Ectodermal cell (in vitro differentiated cells): ENCODE data around the gene SDK1.

ENCODE experiments used
- H3K27ac ChIP-seq: 2 replicates; pipeline ENCODE4 v1.7.0; 2013; ENCODE audit warnings: mild to moderate bottlenecking, low read depth, low read length; ENCODE audit not compliant: insufficient read depth, poor library complexity, severe bottlenecking
- H3K27me3 ChIP-seq: 2 replicates; pipeline ENCODE4 v1.7.0; 2013; ENCODE audit warnings: mild to moderate bottlenecking, low read length; ENCODE audit not compliant: insufficient read depth, control insufficient read depth, poor library complexity, severe bottlenecking
- H3K36me3 ChIP-seq: one replicate; pipeline ENCODE4 v1.7.0; 2013; ENCODE audit warnings: low read length; ENCODE audit not compliant: control insufficient read depth, insufficient read depth
- H3K4me1 ChIP-seq: one replicate; pipeline ENCODE4 v1.7.0; 2013; ENCODE audit warnings: low read length; ENCODE audit not compliant: control insufficient read depth, insufficient read depth
- H3K4me3 ChIP-seq: 2 replicates; pipeline ENCODE4 v1.7.0; 2013; ENCODE audit warnings: low read depth, low read length, control low read depth; ENCODE audit not compliant: insufficient read depth
- H3K9me3 ChIP-seq: 2 replicates; pipeline ENCODE4 v1.7.0; 2013; ENCODE audit warnings: mild to moderate bottlenecking, low read length, moderate library complexity; ENCODE audit not compliant: control insufficient read depth
- WGBS, 2 experiments: methylation state at CpG; one replicate each; pipeline ENCODE4 v1.1.7; 2013; ENCODE audit warnings: missing lambda C conversion rate in 2 of 2; 5-methylcytosine and 5-hydroxymethylcytosine counted together

SDK1 gene

DNA sequence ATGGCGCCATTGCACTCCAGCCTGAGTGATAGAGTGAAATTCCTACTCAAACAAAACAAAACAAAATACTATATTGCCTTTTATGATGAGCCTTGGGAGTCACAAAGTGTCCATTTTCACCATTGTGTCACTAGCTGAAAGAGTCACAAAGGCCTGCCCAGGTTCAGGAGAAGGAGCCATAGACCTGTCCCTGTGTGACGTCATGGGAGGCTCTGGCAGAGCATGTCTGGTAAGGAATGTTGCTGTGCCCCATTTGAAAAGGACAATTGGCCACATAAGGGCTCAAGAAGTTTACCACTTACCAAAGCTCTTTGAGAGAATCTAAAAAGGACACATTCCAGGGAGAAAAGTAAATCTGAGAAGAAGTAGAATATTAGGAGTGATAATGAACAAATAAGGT, 367.7 kb downstream of the SDK1 start:
- Histone ChIP-seq H3K4me1 (no peaks in the 10 kb centered on the region), H3K4me3 (no peak overlapping the region), H3K9me3 (no peaks in the 10 kb centered on the region), H3K27ac (no peak overlapping the region), H3K27me3 (no peaks in the 10 kb centered on the region), H3K36me3 (no peaks in the 10 kb centered on the region)
- 97 to 98% methylated on average over 2 of the region's 2 CpGs for WGBS, 2 experiments

DNA sequence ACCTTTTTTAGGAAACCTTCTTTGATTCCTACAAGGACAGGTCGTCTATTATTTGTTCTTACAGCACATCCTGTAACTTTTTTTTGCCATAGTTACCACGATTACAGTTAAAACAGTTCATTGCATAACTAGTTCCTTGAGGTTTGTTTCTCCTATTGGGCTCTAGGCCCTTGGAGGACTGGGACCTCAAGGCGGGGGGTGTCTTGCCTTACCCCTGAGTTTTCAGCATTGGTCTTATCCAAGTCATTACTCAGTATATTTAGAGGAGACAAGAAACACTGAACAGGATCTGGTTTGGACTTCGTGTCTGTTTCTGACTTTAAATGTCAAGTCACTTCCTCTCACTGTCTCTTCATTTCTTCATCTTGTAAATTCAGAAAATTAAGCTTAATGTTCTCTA, 369.8 kb downstream of the SDK1 start:
- Histone ChIP-seq H3K9me3 (no peaks in the 10 kb centered on the region), H3K27ac (no peak overlapping the region), H3K4me3 (no peak overlapping the region), H3K4me1 (no peaks in the 10 kb centered on the region), H3K36me3 (no peaks in the 10 kb centered on the region), H3K27me3 (no peaks in the 10 kb centered on the region)
- 91 to 92% methylated on average over 4 of the region's 4 CpGs for WGBS, 2 experiments

DNA sequence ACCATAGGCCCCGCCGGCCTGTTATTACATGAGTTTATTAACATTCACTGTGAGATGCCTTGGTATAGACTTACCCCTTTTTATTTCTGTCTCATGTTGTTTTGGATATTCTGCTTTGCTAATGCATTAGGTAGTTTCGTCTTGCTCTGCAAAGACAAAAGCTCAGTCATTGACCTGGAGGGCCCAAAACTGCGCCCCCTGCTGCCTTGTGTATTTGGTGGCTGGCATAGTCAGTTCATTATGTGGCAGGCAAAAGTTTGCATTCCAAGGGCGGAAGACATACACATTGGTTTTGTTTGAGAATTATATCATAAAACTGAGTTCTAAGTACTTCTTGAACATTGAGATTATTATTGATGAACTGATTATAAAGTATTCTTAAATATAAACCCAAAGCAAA, 372.5 kb downstream of the SDK1 start:
- Histone ChIP-seq H3K9me3 (no peaks in the 10 kb centered on the region), H3K4me3 (no peak overlapping the region), H3K27me3 (no peaks in the 10 kb centered on the region), H3K4me1 (no peaks in the 10 kb centered on the region), H3K36me3 (no peaks in the 10 kb centered on the region), H3K27ac (no peak overlapping the region)
- 57 to 66% methylated on average over 4 to 5 of the region's 5 CpGs for WGBS, 2 experiments

DNA sequence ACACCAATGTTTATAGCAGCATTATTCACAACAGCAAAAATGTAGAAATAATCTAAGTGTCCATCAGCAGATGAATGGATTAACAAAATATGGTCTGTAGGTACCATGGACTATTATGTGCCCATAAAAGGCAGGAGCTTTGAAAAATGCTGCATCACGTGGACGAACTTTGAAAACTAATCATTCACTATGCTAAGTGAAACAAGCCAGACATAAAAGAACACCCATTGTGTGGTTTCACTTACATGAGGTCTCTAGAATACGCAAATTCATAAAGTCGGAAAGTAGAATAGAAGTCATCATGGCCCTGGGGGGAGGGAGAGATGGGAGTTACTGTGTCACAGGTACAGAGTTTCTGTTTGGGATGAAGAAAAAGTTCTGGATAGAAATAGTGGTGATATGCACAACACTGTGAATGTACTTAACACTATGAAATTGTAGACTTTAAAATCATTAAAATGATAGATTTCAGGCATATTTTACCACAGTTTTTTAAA, 377.3 kb downstream of the SDK1 start:
- whole genome bisulfite sequencing, 2 experiments = 90 to 98% methylated on average over 4 of the region's 4 CpGs
- H3K4me1 ChIP-seq = no peaks in the 10 kb centered on the region
- H3K27me3 ChIP-seq = no peaks in the 10 kb centered on the region
- H3K9me3 ChIP-seq = no peaks in the 10 kb centered on the region
- H3K4me3 ChIP-seq = no peak overlapping the region
- H3K27ac ChIP-seq = no peak overlapping the region
- H3K36me3 ChIP-seq = no peaks in the 10 kb centered on the region

DNA sequence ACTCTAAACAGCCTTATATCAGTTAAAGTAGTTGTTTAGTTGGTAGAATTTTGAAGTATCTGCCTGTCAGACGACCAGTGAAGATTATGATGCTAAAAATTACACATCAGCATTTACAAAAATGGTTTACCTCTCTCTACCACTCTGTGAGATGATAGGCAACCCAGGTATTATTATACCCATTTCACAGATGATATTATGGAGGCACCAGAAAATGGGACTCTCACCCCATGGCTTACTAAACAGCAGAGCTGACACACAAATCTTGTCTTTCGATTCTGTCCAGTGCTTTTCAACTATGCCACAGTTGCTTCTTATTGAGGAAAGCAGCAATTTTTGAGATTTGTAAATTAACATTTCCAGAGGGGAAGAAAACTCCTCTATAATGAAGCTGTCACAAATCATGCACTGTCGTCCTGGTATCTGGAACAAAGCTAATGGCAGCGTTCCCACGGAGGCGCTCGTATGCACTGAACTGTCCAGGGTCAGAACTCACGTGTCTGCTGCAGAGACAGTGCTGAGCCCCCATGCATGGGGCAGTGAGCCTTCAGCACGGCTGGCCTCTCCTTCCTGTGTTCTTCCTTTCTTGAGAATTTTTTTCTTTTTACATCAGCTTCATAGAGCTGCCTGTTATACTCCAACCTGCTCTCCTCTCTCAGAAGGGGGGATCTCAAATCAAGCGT, 381.1 kb downstream of the SDK1 start:
- Histone ChIP-seq H3K27me3 (no peaks in the 10 kb centered on the region), H3K9me3 (no peaks in the 10 kb centered on the region), H3K36me3 (no peaks in the 10 kb centered on the region), H3K27ac (no peak overlapping the region), H3K4me1 (peaks cover 8% of the 10 kb centered on the region), H3K4me3 (no peak overlapping the region)
- 75 to 76% methylated on average over 9 to 10 of the region's 10 CpGs for WGBS, 2 experiments

DNA sequence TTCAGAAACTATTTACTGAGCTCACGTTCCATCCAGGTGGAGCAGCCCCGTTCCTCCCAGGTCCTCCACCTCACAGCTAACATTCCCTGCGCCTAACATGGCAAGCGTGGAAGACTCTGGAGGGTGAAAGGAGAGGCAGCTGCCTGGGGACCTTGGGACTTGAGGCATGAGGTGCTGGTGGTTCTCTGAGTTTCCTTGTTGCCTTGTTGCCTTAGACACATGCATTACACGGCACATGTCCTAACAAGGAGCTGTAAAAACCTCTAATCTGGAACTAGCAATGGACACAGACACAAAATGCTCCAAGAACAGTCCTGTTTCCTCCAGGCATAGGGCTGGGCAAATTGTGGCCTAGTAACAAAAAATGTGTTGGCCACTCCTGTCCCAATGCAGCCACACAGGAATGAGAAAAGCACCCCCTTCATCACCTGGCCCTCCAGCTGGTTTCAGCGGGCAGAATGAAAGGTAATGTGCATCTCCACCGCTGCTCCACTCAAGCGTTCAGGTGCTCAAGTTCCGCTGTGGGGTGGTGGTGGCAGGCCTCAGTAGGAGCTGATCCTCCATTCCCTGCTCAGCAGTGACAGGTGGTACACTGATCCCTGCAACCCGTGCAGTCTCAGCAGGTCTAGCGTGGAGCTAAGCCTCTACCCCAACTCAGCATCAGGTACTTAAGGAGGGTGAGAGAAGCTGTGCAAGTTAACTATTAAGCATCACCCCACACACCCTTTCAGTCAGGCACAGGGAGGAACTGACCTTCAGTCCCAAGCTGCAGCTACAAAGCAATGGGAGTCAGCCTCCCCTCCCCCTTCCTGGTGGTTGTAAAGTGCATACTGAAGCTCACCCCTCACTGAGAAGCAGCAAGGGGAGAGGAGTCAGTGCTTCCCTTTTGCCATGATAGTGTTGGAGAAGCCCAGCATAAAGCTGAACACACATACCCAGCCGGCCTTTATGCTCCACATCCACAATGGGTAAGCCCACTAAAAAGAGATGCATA, 382.8 kb downstream of the SDK1 start:
- Histone ChIP-seq H3K36me3 (no peaks in the 10 kb centered on the region), H3K4me1 (peaks cover 8% of the 10 kb centered on the region), H3K9me3 (no peaks in the 10 kb centered on the region), H3K27me3 (no peaks in the 10 kb centered on the region), H3K27ac (no peak overlapping the region), H3K4me3 (no peak overlapping the region)
- 66 to 67% methylated on average over 11 to 12 of the region's 12 CpGs for WGBS, 2 experiments

DNA sequence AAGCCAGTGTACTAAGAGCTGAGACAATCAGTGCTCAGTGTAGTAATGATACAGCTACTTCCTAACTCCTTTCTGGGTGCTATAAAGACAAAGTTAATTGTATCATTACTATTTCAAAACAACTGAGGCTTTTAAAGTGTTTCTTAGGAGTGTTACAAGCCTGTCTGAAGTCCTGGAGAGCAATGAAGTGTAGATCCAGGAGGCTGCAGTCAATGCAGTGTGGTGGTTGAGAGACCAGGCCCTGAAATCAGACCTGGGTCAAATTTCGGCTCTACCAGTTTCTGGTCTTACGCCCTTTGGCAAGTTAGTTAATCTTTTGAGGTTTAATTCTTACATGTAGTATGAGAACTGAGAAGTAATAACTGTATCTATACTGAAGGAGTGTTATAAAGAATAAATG, 387.0 kb downstream of the SDK1 start:
- Histone ChIP-seq H3K4me1 (peaks cover 8% of the 10 kb centered on the region), H3K27me3 (no peaks in the 10 kb centered on the region), H3K27ac (no peak overlapping the region), H3K36me3 (no peaks in the 10 kb centered on the region), H3K4me3 (no peak overlapping the region), H3K9me3 (no peaks in the 10 kb centered on the region)
- WGBS, 2 experiments = 46 to 47% methylated on average over 2 of the region's 2 CpGs

DNA sequence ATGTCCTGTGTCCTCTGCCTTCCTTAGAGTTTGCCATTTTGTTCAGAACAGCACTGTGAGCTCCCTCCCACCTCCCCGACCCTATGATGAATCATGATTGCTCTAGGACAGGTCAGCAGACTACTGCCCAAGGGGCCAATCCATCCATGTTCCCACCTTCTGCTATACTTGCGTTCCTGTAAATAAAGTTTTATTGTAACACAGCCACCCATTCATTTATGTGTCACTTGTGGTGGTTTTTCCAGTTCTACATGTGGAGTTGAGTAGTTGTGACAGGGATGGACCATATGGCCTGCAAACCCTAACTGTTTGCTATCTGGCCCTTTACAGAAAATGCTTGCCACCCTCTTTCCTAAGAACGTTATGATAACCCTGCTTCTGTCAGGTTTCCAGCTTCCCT, 387.8 kb downstream of the SDK1 start:
- WGBS, 2 experiments = 95% methylated on average over 3 of the region's 3 CpGs

DNA sequence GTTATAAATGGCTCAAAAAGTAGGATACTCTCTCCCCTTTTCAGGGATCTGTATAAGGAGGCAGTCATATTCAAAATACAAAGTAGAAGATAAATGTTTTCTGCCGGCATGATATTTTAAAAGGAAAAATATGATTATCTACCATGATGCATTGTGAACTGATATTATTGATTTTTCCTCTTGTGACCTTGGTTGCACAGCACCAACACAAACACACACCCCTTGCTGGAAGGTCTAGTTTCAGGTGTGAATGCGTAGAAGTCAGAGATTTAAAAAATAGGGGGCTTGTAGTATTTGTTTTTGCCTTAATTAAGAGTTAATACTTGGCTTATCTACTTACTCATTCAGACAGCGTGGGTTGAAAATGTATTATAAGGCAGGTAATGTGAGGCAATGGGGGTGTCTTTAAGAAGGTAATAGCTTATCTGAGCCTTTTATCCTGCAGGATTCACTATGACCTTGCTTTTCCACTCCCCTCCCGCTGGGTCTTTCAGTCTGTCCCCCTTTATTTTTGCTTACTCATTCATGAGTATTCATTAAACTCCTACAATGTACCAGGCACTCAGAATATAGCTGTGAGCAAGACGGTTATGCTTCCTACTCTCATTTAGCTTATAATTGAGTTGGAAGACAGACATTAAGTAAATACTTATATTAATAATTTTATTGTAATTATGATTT, 390.6 kb downstream of the SDK1 start:
- H3K4me3 ChIP-seq = no peak overlapping the region
- no peak overlapping the region for H3K27ac ChIP-seq
- no peaks in the 10 kb centered on the region for H3K9me3 ChIP-seq
- no peaks in the 10 kb centered on the region for H3K36me3 ChIP-seq
- WGBS, 2 experiments = 64 to 74% methylated on average over 3 to 4 of the region's 5 CpGs
- H3K4me1 ChIP-seq = no peaks in the 10 kb centered on the region
- H3K27me3 ChIP-seq = no peaks in the 10 kb centered on the region

More for the DNA sequence above, 387.8 kb downstream of the SDK1 start:
- H3K4me3 ChIP-seq = no peak overlapping the region
- H3K4me1 ChIP-seq = peaks cover 5% of the 10 kb centered on the region
- no peak overlapping the region for H3K27ac ChIP-seq
- H3K9me3 ChIP-seq = no peaks in the 10 kb centered on the region
- H3K36me3 ChIP-seq = no peaks in the 10 kb centered on the region
- no peaks in the 10 kb centered on the region for H3K27me3 ChIP-seq

DNA sequence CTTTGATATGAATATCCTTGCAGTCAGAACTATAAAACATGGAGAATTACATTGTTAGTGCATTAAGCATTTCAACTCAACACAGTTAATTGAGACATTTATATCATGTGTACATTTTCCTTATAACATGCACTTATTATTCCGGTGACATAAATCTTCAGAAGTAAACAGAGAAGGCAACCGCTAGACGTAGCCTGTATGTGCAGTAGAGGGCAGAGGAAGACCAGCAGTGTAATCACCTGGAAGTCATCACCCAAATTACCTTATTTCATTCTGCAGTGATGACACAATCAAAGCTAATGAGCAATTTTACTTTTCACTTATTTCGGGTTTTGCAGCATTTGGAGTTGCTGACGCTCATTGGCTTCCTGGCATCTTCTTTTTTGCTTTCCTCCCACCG, 394.6 kb downstream of the SDK1 start:
- 86 to 91% methylated on average over 6 of the region's 6 CpGs for WGBS, 2 experiments
- Histone ChIP-seq H3K4me3 (no peak overlapping the region), H3K4me1 (no peaks in the 10 kb centered on the region), H3K27me3 (no peaks in the 10 kb centered on the region), H3K9me3 (no peaks in the 10 kb centered on the region), H3K27ac (no peak overlapping the region), H3K36me3 (no peaks in the 10 kb centered on the region)
